Glutamatergic neuron (in vitro differentiated cells): ENCODE measurements around the gene NHERF1. TPM values are rescaled to one million over a fixed set of nuclear protein-coding genes. Genes with fewer than 3 reads are reported as not detected.

ENCODE experiments used
- DNase-seq: peaks from one replicate; pipeline ENCODE4 v3.0.0; 2022
- H3K27ac Mint-ChIP-seq: one replicate; pipeline ENCODE4 v1.8.0; 2020; ENCODE audit warnings: mild to moderate bottlenecking, mixed read lengths, inconsistent platforms; ENCODE audit not compliant: unreplicated experiment
- H3K27me3 Mint-ChIP-seq: one replicate; pipeline ENCODE4 v1.8.0; 2020; ENCODE audit warnings: mild to moderate bottlenecking, moderate library complexity, mixed read lengths, inconsistent platforms; ENCODE audit not compliant: unreplicated experiment
- H3K36me3 Mint-ChIP-seq: one replicate; pipeline ENCODE4 v1.8.0; 2020; ENCODE audit warnings: mild to moderate bottlenecking, mixed read lengths, inconsistent platforms; ENCODE audit not compliant: unreplicated experiment
- H3K4me1 Mint-ChIP-seq: one replicate; pipeline ENCODE4 v1.8.0; 2020; ENCODE audit warnings: mild to moderate bottlenecking, low read depth, mixed read lengths, inconsistent platforms; ENCODE audit not compliant: unreplicated experiment
- H3K4me3 Mint-ChIP-seq: one replicate; pipeline ENCODE4 v1.8.0; 2020; ENCODE audit warnings: mild to moderate bottlenecking, mixed read lengths, inconsistent platforms; ENCODE audit not compliant: unreplicated experiment
- H3K9me3 Mint-ChIP-seq: one replicate; pipeline ENCODE4 v1.8.0; 2020; ENCODE audit warnings: mild to moderate bottlenecking, moderate library complexity, mixed read lengths, inconsistent platforms; ENCODE audit not compliant: unreplicated experiment
- CTCF ChIP-seq: fragments of 200-600 bp; sonication (generic); IDR thresholded peaks from one replicate; pipeline ENCODE4 v1.5.0; 2021; ENCODE audit not compliant: partially characterized antibody, unreplicated experiment
- total RNA-seq: library from RNA; stranded (reverse); fragmentation: NEBNext Ultra II Directional; extraction: Animal tissue kit (Norgen Biotek cat#: 25700); gene quantifications from one replicate; pipeline ENCODE4 v1.2.1, GENCODE V29; 2021; ENCODE audit not compliant: unreplicated experiment

NHERF1 gene
- total RNA-seq, 1 donor from 2014 or later: 26.9 TPM

- H3K36me3 Mint-ChIP-seq: no peaks in the 10 kb centered on the region
- DNase-seq: no peak
- no peak overlapping the region for H3K27ac Mint-ChIP-seq
- no peaks in the 10 kb centered on the region for H3K9me3 Mint-ChIP-seq
- peaks cover 12% of the 10 kb centered on the region for H3K4me1 Mint-ChIP-seq
- no peaks in the 10 kb centered on the region for H3K27me3 Mint-ChIP-seq
- H3K4me3 Mint-ChIP-seq: no peak overlapping the region
- no peak for TF ChIP-seq CTCF
Observed at GRCh38 chr17:74761419-74761818, 13.0 kb downstream of the NHERF1 start.

GRCh38 chr17:74761931-74762330, 13.5 kb downstream of the NHERF1 start:
- Mint-ChIP-seq H3K9me3 (no peaks in the 10 kb centered on the region), H3K4me1 (peaks cover 12% of the 10 kb centered on the region), H3K36me3 (no peaks in the 10 kb centered on the region), H3K27me3 (no peaks in the 10 kb centered on the region), H3K27ac (no peak overlapping the region), H3K4me3 (no peak overlapping the region)
- no peak for TF ChIP-seq CTCF
- no peak for DNase-seq

- Mint-ChIP-seq H3K36me3 (no peaks in the 10 kb centered on the region), H3K4me3 (no peak overlapping the region), H3K27ac (no peak overlapping the region), H3K9me3 (peaks cover under 1% of the 10 kb centered on the region), H3K4me1 (peaks cover 9% of the 10 kb centered on the region), H3K27me3 (peaks cover 3% of the 10 kb centered on the region)
- DNase-seq: no peak
- TF ChIP-seq CTCF: no peak
Observed at GRCh38 chr17:74763565-74764387, 15.3 kb downstream of the NHERF1 start.

- H3K4me1 Mint-ChIP-seq: peaks cover 7% of the 10 kb centered on the region
- H3K36me3 Mint-ChIP-seq: no peaks in the 10 kb centered on the region
- no peak for TF ChIP-seq CTCF
- no peak overlapping the region for H3K4me3 Mint-ChIP-seq
- no peak overlapping the region for H3K27ac Mint-ChIP-seq
- no peak for DNase-seq
- peaks cover 2% of the 10 kb centered on the region for H3K9me3 Mint-ChIP-seq
- peaks cover 5% of the 10 kb centered on the region for H3K27me3 Mint-ChIP-seq
Observed at GRCh38 chr17:74764751-74765286, 16.4 kb downstream of the NHERF1 start.

- Mint-ChIP-seq H3K27ac (no peak overlapping the region), H3K9me3 (peaks cover 2% of the 10 kb centered on the region)
Observed at GRCh38 chr17:74766413-74766812, 18.0 kb downstream of the NHERF1 start.

More at GRCh38 chr17:74766413-74766812, 18.0 kb downstream of the NHERF1 start:
- no peak for TF ChIP-seq CTCF
- Mint-ChIP-seq H3K4me1 (no peaks in the 10 kb centered on the region), H3K4me3 (no peak overlapping the region), H3K36me3 (no peaks in the 10 kb centered on the region), H3K27me3 (peaks cover 5% of the 10 kb centered on the region)
- no peak for DNase-seq
